Subcutaneous adipose tissue (tissue), 4 donors: ENCODE measurements around the gene PRKAR2B. TPM values are rescaled to one million over a fixed set of nuclear protein-coding genes. Genes with fewer than 3 reads are reported as not detected.

Experiments
- total RNA-seq, 4 donors: library from RNA; depleted of rRNA; stranded (reverse); fragments of >200 nt; gene quantifications; one replicate each; pipeline ENCODE4 v1.1.0, GENCODE V29; 2016
- TF ChIP-seq, protein P1 (sequence below): fragments of 450-650 bp; IDR thresholded peaks from one replicate; pipeline ENCODE4 v1.5.1; 2016; ENCODE audit warnings: low read depth, mild to moderate bottlenecking, control low read depth, antibody characterized with exemption, moderate library complexity

Gene PRKAR2B
- total RNA-seq, 4 donors from 2014 or later, result 224 to 678 (median 404) TPM

DNA sequence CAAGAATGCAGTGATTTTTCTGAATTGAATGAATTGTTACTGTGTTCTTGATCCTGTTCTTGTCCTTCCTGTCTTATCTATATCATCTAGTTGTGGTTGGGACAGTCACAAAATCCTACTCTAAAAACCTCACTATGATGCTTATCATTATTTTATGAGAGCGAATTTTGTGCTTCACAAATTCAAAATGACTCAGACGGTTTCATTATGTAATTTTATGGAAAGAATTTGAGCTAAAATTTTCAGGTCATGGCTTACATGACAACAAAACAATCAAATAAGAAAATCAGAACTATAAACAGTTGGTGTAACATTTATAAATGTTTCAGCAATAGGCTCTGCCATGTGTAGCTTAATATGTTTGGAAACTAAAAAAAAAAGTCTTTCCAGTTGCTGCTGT is 6.9 kb downstream of the PRKAR2B start:
- TF ChIP-seq, protein P1, sequence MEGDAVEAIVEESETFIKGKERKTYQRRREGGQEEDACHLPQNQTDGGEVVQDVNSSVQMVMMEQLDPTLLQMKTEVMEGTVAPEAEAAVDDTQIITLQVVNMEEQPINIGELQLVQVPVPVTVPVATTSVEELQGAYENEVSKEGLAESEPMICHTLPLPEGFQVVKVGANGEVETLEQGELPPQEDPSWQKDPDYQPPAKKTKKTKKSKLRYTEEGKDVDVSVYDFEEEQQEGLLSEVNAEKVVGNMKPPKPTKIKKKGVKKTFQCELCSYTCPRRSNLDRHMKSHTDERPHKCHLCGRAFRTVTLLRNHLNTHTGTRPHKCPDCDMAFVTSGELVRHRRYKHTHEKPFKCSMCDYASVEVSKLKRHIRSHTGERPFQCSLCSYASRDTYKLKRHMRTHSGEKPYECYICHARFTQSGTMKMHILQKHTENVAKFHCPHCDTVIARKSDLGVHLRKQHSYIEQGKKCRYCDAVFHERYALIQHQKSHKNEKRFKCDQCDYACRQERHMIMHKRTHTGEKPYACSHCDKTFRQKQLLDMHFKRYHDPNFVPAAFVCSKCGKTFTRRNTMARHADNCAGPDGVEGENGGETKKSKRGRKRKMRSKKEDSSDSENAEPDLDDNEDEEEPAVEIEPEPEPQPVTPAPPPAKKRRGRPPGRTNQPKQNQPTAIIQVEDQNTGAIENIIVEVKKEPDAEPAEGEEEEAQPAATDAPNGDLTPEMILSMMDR, result no peak

GRCh38 chr7:107056728-107057473 is 12.4 kb downstream of the PRKAR2B start:
- TF ChIP-seq, protein P1, result no peak

DNA sequence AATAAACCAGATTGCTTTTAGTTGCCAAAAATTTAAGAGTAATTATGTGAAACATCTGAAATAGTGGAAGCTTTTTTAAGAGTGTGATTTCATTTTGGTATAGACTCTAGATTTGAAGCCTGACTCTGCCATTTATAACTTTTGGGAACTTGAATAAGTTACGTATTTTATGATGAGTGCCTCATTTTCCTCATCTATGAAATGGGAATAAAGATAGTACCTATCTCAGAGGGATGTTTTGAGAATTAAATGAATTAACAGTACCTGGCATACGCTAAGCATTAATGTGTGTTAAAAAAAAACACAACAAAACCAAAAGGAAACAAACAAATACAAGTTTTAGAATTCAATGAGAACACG is 12.9 kb downstream of the PRKAR2B start:
- TF ChIP-seq, protein P1, result no peak

DNA sequence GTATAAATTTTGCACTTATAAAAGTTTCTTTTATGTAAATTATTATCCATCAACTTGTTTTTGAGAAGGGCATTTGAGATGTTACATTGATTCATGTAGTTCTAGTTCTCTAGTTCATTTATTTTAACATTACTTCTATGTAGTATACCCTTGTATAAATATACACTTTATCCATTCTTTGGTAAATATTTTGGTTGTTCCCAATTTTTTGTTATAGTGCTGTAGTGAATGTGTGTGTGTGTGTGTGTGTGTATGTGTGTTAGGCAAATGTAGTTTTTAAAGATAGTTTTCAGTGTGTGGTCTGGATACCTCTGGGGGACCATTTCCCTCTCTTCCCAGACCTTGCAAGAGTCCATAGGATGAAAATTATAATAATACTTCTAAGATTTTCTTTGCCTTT is 15.0 kb downstream of the PRKAR2B start:
- TF ChIP-seq, protein P1, result no peak

DNA sequence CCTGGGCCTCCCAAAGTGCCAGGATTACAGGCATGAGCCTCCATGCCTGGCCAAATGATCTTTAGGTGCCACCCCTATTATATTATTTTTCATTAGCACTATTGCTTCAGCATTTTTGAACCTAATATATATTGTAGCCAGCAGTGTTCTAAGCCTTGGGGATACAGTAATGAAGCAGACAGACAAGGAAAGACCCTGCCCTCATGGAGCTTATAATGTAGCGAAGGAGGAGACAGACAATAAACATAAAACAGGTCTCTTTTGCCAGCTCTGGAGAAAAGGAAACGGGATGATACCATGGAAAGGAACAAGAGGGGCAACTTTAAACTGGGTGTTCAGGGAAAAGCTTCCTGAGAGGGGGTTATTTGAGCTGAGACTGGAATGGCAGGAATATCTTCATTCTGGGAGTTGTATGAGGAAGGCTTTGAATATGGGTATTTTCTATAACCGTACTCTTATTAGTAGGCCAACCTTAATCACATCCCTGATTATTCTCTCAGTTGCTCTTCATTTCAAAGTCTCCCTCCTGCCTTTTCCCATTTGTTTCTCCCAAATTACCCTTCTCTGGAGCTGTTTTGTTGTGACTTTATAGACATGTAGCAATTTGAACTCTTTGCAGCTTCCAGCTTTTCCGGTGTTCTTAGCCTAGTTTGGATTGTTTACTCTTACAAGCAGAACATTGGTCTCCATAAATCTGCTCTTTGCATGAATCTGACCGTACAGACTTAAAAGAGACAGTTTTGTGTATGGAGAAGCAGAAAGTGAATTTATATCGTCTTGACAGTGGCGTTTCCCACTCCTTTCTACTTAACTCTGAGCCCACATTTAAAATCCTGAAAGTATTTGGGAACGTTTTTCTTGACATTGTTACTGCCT is 19.0 kb downstream of the PRKAR2B start:
- TF ChIP-seq, protein P1, result no peak

- TF ChIP-seq, protein P1, result no peak
Observed at GRCh38 chr7:107064255-107064654, 19.8 kb downstream of the PRKAR2B start.

- TF ChIP-seq, protein P1, result no peak
Observed at GRCh38 chr7:107065929-107066247, 21.4 kb downstream of the PRKAR2B start.
